KG1 (cell line): ENCODE results near the gene KIF22.
"Not testable (repeated sequence)": the region's sequence is repeated elsewhere in the genome, so short reads cannot be mapped to it uniquely, and the experiment has no call there.

Source experiments
- DNase-seq: peaks from one replicate; lab custom pipeline; 2025; lab: John Stamatoyannopoulos, UW

Gene KIF22

GRCh38 chr16:29790183-29790948 is at the start of gene KIF22:
Gene KIF22 (plus strand): TSS chr16:29790751. CDS start chr16:29790760, 9 bp downstream.
- peak; percentile 95 for DNase-seq

GRCh38 chr16:29742683-29743275 is 47.8 kb upstream of the KIF22 start:
- no peak for DNase-seq

GRCh38 chr16:29743475-29743826 is 47.1 kb upstream of the KIF22 start:
- no peak for DNase-seq

GRCh38 chr16:29743827-29744531 is 46.6 kb upstream of the KIF22 start:
- DNase-seq: no peak

- DNase-seq: no peak
Measured at GRCh38 chr16:29744541-29745101, 45.9 kb upstream of the KIF22 start.

- peak; percentile 66 for DNase-seq
Measured at GRCh38 chr16:29745121-29745852, 45.3 kb upstream of the KIF22 start.

GRCh38 chr16:29745853-29746345 is 44.7 kb upstream of the KIF22 start, which contains the start of gene C16orf54:
Gene C16orf54 (minus strand): TSS chr16:29745990. CDS start chr16:29744951, 1,039 bp downstream.
- DNase-seq: peak; percentile 93

GRCh38 chr16:29746518-29746917 is 44.0 kb upstream of the KIF22 start:
- DNase-seq: not testable (repeated sequence)

GRCh38 chr16:29747947-29748759 is 42.4 kb upstream of the KIF22 start:
- no peak for DNase-seq

GRCh38 chr16:29748760-29749149 is 41.8 kb upstream of the KIF22 start:
- DNase-seq: not testable (repeated sequence)

- no peak for DNase-seq
Measured at GRCh38 chr16:29753516-29753915, 37.0 kb upstream of the KIF22 start.

GRCh38 chr16:29756654-29757053 is 33.9 kb upstream of the KIF22 start:
- DNase-seq: no peak

GRCh38 chr16:29757086-29757485 is 33.5 kb upstream of the KIF22 start:
- DNase-seq: not testable (repeated sequence)

GRCh38 chr16:29757950-29758466 is 32.5 kb upstream of the KIF22 start:
- DNase-seq: no peak

GRCh38 chr16:29760567-29761279 is 29.8 kb upstream of the KIF22 start:
- no peak for DNase-seq

- not testable (repeated sequence) for DNase-seq
Measured at GRCh38 chr16:29761280-29761651, 29.3 kb upstream of the KIF22 start.

- no peak for DNase-seq
Measured at GRCh38 chr16:29761882-29762281, 28.7 kb upstream of the KIF22 start.

- no peak for DNase-seq
Measured at GRCh38 chr16:29763326-29763725, 27.2 kb upstream of the KIF22 start.

- no peak for DNase-seq
Measured at GRCh38 chr16:29765167-29766032, 25.2 kb upstream of the KIF22 start.
